Transverse colon (tissue), 4 donors: ENCODE data around the gene TIGAR. TPM values are rescaled to one million over a fixed set of nuclear protein-coding genes. Genes with fewer than 3 reads are reported as not detected.

Experiments
- DNase-seq: peaks from one replicate; pipeline ENCODE4 v3.0.0-alpha.2; 2019
- H3K27ac ChIP-seq, 4 donors: fragments of 200-600 bp; sonication (generic); 2 replicates each; pipeline ENCODE4 v1.5.1; 2016 to 2018; ENCODE audit warnings: inconsistent platforms in 4 of 4
- H3K27me3 ChIP-seq: fragments of 200-600 bp; sonication (generic); 2 replicates; pipeline ENCODE4 v1.5.1; 2017; ENCODE audit warnings: inconsistent platforms
- H3K36me3 ChIP-seq, 4 donors: fragments of 200-600 bp; sonication (generic); 2 replicates each; pipeline ENCODE4 v1.5.1; 2017 to 2019; ENCODE audit warnings: inconsistent platforms in 4 of 4
- H3K4me1 ChIP-seq, 4 donors: fragments of 200-600 bp; sonication (generic); 2 replicates each; pipeline ENCODE4 v1.5.1; 2017 to 2020; ENCODE audit warnings: inconsistent platforms in 4 of 4
- H3K4me3 ChIP-seq, 4 donors: fragments of 200-600 bp; sonication (generic); 1 replicate in 1 of 4; 2 replicates in 3 of 4; pipeline versions ENCODE4 v1.5.1 to v1.6.1; 2017 to 2019; ENCODE audit warnings: inconsistent platforms in 4 of 4
- H3K9me3 ChIP-seq, 2 donors: fragments of 200-600 bp; sonication (generic); 2 replicates each; pipeline ENCODE4 v1.5.1; 2017 to 2019; ENCODE audit warnings: inconsistent platforms in 2 of 2
- CTCF ChIP-seq, 5 experiments: fragments of 200-600 bp in 3 of 5; fragments of 450-650 bp in 2 of 5; sonication (generic) in 3 of 5; IDR thresholded peaks; 1 replicate in 2 of 5; 2 replicates in 3 of 5; pipeline ENCODE4 v1.5.1; 2016 to 2017; ENCODE audit warnings: antibody characterized with exemption in 5 of 5, inconsistent platforms in 3 of 5, mild to moderate bottlenecking in 2 of 5, moderate library complexity in 1 of 5
- EP300 ChIP-seq: sonication (generic); formaldehyde crosslinking; IDR thresholded peaks from one replicate; pipeline ENCODE4 v1.6.1; 2017; ENCODE audit warnings: antibody characterized with exemption, low read depth
- POLR2A ChIP-seq: fragments of 450-650 bp; IDR thresholded peaks from one replicate; pipeline ENCODE4 v1.6.1; 2016; ENCODE audit warnings: antibody characterized with exemption, mild to moderate bottlenecking, moderate library complexity
- POLR2AphosphoS5 ChIP-seq, 3 donors: sonication (generic); formaldehyde crosslinking; IDR thresholded peaks; one replicate each; pipeline ENCODE4 v1.6.1; 2016; ENCODE audit warnings: antibody characterized with exemption in 3 of 3
- WGBS, 2 donors: methylation state at CpG; one replicate each; pipeline ENCODE4 v1.1.5; 2018; ENCODE audit warnings: low coverage in 1 of 2; 5-methylcytosine and 5-hydroxymethylcytosine counted together
- in situ Hi-C, 4 donors: fragments of 200-750 bp; cut with MboI; loops; one replicate each; pipeline versions ENCODE4 v1.15.0 to v1.15.1; 2017; ENCODE audit warnings: low sequenced_read_pairs in 3 of 4, low pct_ligation_motif_present in 1 of 4, low pct_unique_long_range_greater_than_20kb in 1 of 4
- intact Hi-C: fragments of 100-400 bp; cut with DNase I; formaldehyde crosslinking; loops from one replicate; pipeline ENCODE4 v1.15.1; 2023; ENCODE audit warnings: low total_unique reads
- total RNA-seq, 4 donors: library from RNA; depleted of rRNA; stranded (reverse); fragments of >200 nt; gene quantifications; one replicate each; pipeline ENCODE4 v1.1.0, GENCODE V29; 2016

Gene TIGAR
- total RNA-seq, 4 donors from 2014 or later, result 2.6 to 26.6 (median 4.4) TPM

- intact Hi-C loops, result no loop called here
- in situ Hi-C loops, result loop anchor here in 3 of 4 donors (10.0 to 25.0 kb wide), 2 partner anchors 217 to 230 kb away; partner anchors contain the start of gene RAD51AP1 (in 2 of the 3)
Measured at GRCh38 chr12:4307593-4308333, 13.2 kb upstream of the TIGAR start.

GRCh38 chr12:4308334-4308950 is 12.6 kb upstream of the TIGAR start:
- intact Hi-C loops (no loop called here), in situ Hi-C loops (loop anchor here in 3 of 4 donors (10.0 to 25.0 kb wide), 2 partner anchors 216 to 229 kb away; partner anchors contain the start of gene RAD51AP1 (in 2 of the 3))
- TF ChIP-seq POLR2A, result no peak
- no peak for TF ChIP-seq CTCF (IDR thresholded peaks at IDR 0.05)
- no peak for TF ChIP-seq EP300
- no peak for TF ChIP-seq POLR2AphosphoS5 (IDR thresholded peaks at IDR 0.05)
- 57 to 64% methylated on average over 4 to 14 of the region's 14 CpGs for WGBS, 2 donors
- peak overlapping the region; percentile 45 to 55 (median 53) for H3K27ac ChIP-seq
- H3K4me1 ChIP-seq, result peaks cover 12 to 32% (median 26%) of the 10 kb centered on the region in 4 donors
- no peaks in the 10 kb centered on the region for H3K27me3 ChIP-seq
- H3K36me3 ChIP-seq, result no peaks in the 10 kb centered on the region
- DNase-seq, result no peak
- no peaks in the 10 kb centered on the region for H3K9me3 ChIP-seq
- H3K4me3 ChIP-seq, result no peak overlapping the region

More at GRCh38 chr12:4307593-4308333, 13.2 kb upstream of the TIGAR start:
- Histone ChIP-seq H3K27ac (peak overlapping the region; percentile 45 to 55 (median 53)), H3K4me1 (peaks cover 17 to 39% (median 32%) of the 10 kb centered on the region in 4 donors), H3K36me3 (no peaks in the 10 kb centered on the region), H3K9me3 (no peaks in the 10 kb centered on the region), H3K4me3 (no peak overlapping the region), H3K27me3 (no peaks in the 10 kb centered on the region)
- TF ChIP-seq CTCF (IDR thresholded peaks at IDR 0.05) (peak; percentile 67 to 88 (median 70)), POLR2AphosphoS5 (IDR thresholded peaks at IDR 0.05) (peak in 1 of 3 donors; percentile 10), POLR2A (no peak)
- peak; percentile 80 for DNase-seq
- WGBS, 2 donors, result 33% methylated on average over 3 to 25 of the region's 25 CpGs

DNA sequence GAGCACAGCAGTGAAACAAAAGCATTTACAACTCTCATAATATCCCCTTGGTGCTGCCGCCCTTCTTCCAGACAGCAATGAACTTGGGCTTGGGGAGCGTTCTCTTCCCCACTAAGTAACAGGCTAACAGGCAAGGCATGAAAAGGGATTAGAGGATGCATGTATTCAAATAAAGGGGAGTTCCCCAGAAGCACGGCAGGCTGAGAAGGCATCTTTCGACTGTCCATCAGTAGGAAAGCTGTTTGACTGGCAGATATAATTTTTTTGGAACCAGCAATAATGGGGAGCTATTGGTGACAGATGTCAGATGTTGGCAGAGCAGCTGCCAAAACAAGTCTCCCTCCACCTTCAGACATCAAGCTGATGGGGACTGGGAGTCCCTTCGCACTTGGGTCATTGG is 9.2 kb upstream of the TIGAR start:
- Histone ChIP-seq H3K9me3 (no peaks in the 10 kb centered on the region), H3K4me3 (no peak overlapping the region), H3K4me1 (peaks cover 10 to 19% (median 17%) of the 10 kb centered on the region in 4 donors), H3K36me3 (no peaks in the 10 kb centered on the region), H3K27ac (no peak overlapping the region), H3K27me3 (no peaks in the 10 kb centered on the region)
- in situ Hi-C loops (loop anchor here in 2 of 4 donors (25.0 kb wide), 1 partner anchor 226 kb away; the partner anchor contains the start of gene RAD51AP1 (in 2 of the 2)), intact Hi-C loops (no loop called here)
- TF ChIP-seq POLR2AphosphoS5 (IDR thresholded peaks at IDR 0.05) (no peak), POLR2A (no peak), EP300 (no peak), CTCF (IDR thresholded peaks at IDR 0.05) (no peak)
- 83 to 93% methylated on average over 2 to 5 of the region's 5 CpGs for WGBS, 2 donors
- DNase-seq, result no peak

- Histone ChIP-seq H3K27me3 (no peaks in the 10 kb centered on the region), H3K4me1 (peaks cover 10 to 18% (median 15%) of the 10 kb centered on the region in 4 donors), H3K9me3 (no peaks in the 10 kb centered on the region), H3K4me3 (no peak overlapping the region), H3K36me3 (no peaks in the 10 kb centered on the region), H3K27ac (no peak overlapping the region)
- TF ChIP-seq EP300, result no peak
- no peak for TF ChIP-seq CTCF (IDR thresholded peaks at IDR 0.05)
- TF ChIP-seq POLR2A, result no peak
- no peak for TF ChIP-seq POLR2AphosphoS5 (IDR thresholded peaks at IDR 0.05)
- in situ Hi-C loops, result loop anchor here in 2 of 4 donors (25.0 kb wide), 1 partner anchor 225 kb away; the partner anchor contains the start of gene RAD51AP1 (in 2 of the 2)
- intact Hi-C loops, result no loop called here
- DNase-seq, result no peak
- 83% methylated on average over 2 of the region's 2 CpGs; no CpG with 5 or more reads in 1 of the 2 donors for WGBS, 2 donors
Measured at GRCh38 chr12:4312251-4312650, 8.8 kb upstream of the TIGAR start.
